Panc1 (cell line): ENCODE data around the gene SETD1A.

Experiments
- POLR2AphosphoS5 ChIP-seq: IDR thresholded peaks from 2 replicates; pipeline ENCODE4 v1.6.1; 2012; ENCODE audit warnings: mild to moderate bottlenecking, low read depth, low read length, moderate library complexity
- SIN3A ChIP-seq: IDR thresholded peaks from 2 replicates; pipeline ENCODE4 v1.6.1; 2012; ENCODE audit warnings: low read depth, mild to moderate bottlenecking, low read length, moderate library complexity, borderline replicate concordance; ENCODE audit not compliant: insufficient read depth
- TCF7L2 ChIP-seq: IDR thresholded peaks from 2 replicates; pipeline ENCODE4 v1.6.1; 2011; ENCODE audit warnings: mild to moderate bottlenecking, low read depth, low read length, inconsistent platforms
- TF ChIP-seq, protein P1 (sequence below): fragments of 450-650 bp; IDR thresholded peaks from 2 replicates; pipeline ENCODE4 v1.5.1; 2017; ENCODE audit warnings: mild to moderate bottlenecking
- TF ChIP-seq, protein P2 (sequence below), 2 experiments: IDR thresholded peaks; 2 replicates each; pipeline ENCODE4 v1.6.1; 2011 to 2012; ENCODE audit warnings: low read depth in 2 of 2, control low read depth in 1 of 2, low read length in 1 of 2, mild to moderate bottlenecking in 1 of 2, moderate library complexity in 1 of 2; ENCODE audit not compliant: insufficient read depth in 1 of 2

DNA sequence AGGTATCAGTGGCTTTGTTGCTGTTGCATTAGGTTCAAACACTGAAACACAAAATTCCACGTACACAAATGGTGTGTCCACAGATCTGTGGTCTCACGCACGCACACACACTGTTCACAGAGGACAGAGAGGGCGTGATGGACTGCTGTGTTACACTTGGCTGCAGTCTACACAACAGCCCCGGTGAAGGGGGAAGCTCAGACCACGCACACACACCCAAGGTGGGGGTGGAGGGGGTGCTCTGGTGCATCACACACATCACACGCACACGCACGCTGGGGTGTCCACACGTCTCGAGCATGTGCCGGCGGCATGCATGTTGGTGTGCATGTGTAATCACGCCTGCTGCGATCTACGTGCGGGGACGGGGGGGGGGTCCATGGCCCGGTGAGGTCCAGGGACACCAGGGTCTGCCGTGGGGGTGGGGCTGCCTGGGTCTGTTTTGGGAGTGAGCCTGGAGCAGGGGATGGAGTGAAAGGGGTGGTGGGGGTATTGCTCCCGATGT lies 34.8 kb downstream of the SETD1A start:
- TF ChIP-seq, protein P1, sequence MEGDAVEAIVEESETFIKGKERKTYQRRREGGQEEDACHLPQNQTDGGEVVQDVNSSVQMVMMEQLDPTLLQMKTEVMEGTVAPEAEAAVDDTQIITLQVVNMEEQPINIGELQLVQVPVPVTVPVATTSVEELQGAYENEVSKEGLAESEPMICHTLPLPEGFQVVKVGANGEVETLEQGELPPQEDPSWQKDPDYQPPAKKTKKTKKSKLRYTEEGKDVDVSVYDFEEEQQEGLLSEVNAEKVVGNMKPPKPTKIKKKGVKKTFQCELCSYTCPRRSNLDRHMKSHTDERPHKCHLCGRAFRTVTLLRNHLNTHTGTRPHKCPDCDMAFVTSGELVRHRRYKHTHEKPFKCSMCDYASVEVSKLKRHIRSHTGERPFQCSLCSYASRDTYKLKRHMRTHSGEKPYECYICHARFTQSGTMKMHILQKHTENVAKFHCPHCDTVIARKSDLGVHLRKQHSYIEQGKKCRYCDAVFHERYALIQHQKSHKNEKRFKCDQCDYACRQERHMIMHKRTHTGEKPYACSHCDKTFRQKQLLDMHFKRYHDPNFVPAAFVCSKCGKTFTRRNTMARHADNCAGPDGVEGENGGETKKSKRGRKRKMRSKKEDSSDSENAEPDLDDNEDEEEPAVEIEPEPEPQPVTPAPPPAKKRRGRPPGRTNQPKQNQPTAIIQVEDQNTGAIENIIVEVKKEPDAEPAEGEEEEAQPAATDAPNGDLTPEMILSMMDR = no peak
- TF ChIP-seq POLR2AphosphoS5 = no peak
- TF ChIP-seq, protein P2, sequence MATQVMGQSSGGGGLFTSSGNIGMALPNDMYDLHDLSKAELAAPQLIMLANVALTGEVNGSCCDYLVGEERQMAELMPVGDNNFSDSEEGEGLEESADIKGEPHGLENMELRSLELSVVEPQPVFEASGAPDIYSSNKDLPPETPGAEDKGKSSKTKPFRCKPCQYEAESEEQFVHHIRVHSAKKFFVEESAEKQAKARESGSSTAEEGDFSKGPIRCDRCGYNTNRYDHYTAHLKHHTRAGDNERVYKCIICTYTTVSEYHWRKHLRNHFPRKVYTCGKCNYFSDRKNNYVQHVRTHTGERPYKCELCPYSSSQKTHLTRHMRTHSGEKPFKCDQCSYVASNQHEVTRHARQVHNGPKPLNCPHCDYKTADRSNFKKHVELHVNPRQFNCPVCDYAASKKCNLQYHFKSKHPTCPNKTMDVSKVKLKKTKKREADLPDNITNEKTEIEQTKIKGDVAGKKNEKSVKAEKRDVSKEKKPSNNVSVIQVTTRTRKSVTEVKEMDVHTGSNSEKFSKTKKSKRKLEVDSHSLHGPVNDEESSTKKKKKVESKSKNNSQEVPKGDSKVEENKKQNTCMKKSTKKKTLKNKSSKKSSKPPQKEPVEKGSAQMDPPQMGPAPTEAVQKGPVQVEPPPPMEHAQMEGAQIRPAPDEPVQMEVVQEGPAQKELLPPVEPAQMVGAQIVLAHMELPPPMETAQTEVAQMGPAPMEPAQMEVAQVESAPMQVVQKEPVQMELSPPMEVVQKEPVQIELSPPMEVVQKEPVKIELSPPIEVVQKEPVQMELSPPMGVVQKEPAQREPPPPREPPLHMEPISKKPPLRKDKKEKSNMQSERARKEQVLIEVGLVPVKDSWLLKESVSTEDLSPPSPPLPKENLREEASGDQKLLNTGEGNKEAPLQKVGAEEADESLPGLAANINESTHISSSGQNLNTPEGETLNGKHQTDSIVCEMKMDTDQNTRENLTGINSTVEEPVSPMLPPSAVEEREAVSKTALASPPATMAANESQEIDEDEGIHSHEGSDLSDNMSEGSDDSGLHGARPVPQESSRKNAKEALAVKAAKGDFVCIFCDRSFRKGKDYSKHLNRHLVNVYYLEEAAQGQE (IDR thresholded peaks at IDR 0.05; ENCODE audit: insufficient read depth in 1 of 2, low read depth in 2 of 2, low read length in 1 of 2) = no peak
- no peak for TF ChIP-seq TCF7L2
- TF ChIP-seq SIN3A = no peak
